Stimulated activated CD4-positive, alpha-beta T cell treated with anti-CD3 and anti-CD28 coated beads, Interleukin-2, amount 100 ng/mL, for 4 hours (primary cell): ENCODE results near the gene PON1.

Source experiments
- DNase-seq: peaks from one replicate; pipeline ENCODE4 v3.0.0-alpha.2; 2020; ENCODE audit warnings: low read depth

Gene PON1

DNA sequence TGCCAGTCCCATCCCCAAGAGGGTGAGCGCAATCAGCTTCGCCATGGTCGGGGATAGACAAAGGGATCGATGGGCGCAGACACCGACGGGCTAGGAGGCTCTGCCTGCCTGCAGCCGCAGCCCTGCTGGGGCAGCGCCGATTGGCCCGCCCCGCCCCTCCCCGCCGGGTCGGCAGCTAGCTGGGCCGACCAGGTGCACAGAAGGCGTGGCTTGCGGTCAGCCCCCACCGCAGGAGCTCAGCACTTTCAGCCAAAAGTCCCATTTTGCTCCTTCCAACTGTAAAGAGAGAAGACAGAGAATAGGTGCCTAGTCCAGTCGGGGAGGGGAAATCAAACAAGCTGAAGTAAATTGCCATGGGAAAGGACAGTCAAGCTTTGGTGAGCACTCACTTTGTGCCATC lies at the start of gene PON1:
PON1 (minus strand) TSS at position 102 of the 400 bp plus-strand sequence; CDS start at position 45, 57 bp downstream.
- no peak for DNase-seq

DNA sequence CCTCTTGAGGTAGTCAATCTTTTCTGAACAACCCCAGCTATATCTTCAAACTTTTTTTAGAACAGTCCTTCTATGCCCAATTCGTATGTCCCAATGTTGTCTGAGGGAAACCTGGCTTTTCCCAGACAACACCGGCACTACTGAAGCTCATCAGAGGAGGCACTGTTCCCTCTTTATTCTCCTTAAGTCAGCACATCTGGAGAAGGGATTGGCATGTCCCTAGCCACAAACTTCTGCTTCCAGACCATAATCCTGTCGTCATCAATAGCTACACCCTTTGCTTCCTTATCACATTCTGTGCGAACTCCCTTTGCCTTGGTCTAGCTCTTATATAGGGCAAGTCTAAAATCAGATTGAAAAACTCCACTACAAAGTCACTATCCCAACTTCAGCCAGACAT lies 49.0 kb upstream of the PON1 start:
- no peak for DNase-seq

DNA sequence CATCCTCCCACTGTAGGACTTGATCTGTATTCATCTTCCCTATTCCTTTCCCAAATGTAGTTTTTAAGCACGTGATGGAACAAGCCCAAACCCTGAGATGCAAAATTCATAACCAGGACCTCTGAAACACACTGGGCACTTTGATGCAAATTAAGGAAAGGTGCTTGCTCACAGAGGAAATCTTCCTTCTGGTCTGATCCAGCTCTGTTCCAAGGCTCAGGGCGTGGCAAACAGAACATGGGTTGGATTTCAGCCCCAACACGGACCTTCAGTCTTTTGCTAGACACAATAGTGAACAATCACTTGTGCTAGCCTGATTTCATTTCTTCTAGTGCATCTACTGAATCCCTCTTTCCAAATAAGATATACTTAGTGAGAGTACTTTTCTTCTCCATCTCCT lies 43.9 kb upstream of the PON1 start:
- DNase-seq, result no peak

DNA sequence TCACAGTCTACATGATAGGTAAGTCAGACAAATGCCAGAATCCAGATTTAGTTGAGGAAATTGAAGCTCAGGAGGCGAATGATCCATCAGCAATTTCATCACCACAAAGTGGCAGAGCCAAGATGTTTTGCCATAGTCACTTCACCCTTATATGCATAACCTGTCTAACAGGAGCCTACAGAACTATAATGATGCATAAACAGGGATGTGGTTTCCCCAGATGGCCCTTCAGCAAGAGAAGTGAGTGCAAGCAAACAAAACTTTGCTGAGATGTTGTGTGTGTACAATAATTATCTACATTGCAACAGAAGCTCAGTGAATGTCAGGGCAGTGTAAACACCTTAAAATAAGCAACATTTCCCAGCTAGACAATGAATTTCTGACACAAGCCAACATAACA lies 43.3 kb upstream of the PON1 start:
- no peak for DNase-seq

DNA sequence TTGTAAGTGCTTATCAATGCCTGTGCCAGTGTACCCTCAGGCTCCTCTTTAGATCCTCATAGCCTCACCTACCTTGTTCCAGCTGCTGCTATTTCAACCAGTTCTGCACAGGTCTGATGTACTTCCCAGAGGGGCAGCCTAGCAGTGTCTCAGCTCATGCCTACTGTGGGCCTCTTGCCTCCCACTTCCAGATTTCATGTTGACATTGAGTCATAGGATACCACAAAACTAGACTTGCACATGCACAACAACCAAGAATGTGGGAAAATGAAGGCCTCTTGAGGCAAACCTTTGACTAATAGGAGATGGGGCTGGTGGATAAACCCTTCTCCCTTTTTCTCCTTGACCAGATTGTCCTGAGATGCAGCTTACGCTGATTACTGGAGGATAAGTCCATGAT lies 40.8 kb upstream of the PON1 start:
- no peak for DNase-seq

DNA sequence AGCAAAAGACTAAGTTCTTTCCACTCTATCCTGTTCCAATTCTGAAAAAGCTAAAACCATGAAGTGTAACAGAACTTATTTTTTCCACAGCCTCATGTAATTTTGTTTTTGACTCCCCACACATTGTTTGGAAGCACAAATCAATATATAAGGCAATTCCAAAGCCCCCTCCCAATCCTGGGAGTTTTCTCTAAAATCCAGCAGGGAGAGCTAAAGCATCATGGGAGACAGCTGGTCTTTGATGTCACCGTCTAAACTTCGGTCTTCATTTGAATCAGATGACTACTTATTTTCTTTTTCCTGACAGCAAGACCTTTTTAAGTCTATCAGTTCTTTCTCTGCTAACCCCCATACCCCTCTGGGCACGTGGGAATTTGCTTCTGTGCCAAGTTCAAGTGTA lies 33.3 kb upstream of the PON1 start:
- no peak for DNase-seq

DNA sequence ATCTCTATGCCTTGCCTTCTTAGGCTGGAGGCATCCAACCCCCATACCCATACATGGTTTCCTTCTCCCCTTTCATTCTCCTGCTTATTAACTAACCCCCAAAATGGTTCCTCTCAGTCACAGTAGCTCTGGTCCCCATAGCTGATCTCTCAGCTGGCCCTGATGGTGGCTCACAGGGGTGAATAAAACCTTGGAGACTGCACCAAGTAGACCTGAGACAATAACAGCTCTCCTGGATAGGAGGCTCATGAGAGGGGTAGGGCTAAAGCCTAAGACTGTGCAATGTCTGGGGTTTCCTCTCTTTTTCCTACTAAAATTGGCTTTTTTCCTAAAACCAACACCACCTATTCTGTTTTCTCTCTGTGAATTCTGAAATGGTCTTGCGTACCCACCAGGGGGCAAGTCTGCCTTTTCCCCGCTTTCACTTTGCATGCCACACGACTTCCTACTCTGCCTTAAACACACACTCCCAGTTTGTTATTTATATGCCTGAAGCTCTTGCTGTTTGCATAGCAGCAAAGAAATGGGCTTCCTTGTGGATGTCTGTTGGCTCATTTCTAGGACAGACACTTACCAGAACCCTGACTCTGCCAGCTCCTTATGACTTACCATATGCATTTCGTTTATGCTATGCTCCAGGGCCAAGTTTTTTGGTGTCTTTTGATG lies 18.4 kb upstream of the PON1 start:
- no peak for DNase-seq

DNA sequence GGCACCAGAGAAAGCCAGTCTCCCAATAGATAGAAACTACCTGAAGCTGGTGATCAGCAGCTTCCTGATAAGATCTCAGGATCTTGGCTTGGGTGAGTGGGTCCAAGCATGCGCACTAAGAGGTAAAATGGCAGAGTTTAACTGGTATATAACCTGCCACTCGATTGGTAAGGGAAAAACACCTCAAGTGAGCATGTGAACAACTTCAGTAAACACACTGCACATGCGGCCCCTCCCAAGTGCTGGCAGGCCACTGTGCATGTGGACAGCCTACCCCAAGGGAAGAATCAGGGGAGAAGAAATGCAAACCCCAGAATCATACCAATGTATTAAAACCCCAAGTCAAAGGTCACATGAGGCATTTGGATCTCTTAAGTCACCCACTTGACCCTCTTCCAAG lies 17.7 kb upstream of the PON1 start:
- no peak for DNase-seq

DNA sequence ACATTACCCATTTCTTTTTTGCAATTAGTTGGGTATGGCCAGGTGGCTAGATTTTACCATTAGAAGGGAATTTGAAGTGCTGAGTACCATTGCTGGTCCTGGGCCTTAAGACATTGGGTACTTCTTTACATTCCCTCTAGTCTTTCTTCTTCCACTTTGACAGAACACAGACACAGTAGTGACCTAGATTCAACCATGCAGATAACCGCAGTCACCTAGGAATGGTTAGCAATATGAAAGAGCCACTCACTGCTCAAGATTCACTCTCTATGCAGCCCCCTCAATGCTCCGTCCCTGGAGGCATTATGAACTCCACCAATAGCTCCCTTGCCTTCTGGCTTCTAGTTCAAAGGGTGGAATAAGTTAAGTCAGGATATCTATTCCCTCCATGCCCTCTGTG lies 16.2 kb upstream of the PON1 start:
- no peak for DNase-seq

DNA sequence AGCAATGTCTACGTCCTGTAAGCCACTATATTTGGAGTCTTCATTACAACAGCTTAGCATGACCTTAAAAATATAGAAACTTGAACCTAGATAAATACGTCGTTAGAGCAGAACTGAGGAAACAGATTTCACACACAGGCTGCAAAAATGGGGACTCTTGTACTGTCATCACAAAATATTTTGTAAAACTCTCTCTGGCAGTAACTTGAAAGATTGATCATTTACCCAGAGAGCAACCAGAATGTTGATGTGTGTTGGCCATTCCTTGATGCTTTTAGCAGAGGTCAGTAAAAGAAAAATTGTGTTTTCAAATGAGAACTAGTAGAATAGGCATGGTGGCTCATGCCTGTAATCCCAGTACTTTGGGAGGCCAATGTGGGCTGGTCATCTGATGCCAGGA lies 14.5 kb upstream of the PON1 start:
- no peak for DNase-seq

DNA sequence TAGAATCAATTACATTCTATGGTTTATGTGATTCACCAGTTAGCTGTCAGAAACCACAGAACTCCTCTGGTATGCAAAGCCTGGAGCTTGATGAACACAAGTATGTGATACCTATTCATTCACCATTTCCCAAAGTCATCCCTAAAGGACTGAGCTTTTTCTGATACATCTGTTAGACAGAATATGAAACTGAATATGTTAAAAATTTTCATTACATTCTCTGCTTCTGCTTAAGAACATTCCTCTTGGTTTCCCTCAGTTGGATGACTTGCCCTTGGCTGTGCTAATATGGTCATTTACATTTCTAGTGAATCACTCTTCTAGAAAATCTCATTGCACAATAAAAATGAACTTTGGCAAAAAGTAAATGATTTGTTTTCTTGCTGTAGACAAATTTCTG lies 10.8 kb upstream of the PON1 start:
- no peak for DNase-seq

DNA sequence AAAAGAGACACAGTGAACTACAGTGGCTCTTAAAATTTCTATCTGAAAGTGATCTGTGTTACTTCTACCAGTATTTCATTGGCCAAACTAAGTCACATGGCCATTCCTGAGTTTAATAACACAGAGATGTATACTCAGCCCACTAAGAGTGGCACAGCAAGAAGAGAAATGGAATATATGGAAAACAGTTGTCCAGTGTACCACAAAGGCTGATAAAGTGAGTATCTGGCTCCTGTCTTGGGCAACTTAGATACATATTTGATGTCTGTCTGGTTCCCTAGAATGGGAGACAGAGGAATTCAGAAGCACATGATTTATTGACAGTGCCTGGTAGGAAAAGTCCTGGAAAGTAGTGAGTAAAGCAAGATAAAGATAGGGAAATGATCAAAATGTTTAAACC lies 10.1 kb upstream of the PON1 start:
- DNase-seq, result no peak

DNA sequence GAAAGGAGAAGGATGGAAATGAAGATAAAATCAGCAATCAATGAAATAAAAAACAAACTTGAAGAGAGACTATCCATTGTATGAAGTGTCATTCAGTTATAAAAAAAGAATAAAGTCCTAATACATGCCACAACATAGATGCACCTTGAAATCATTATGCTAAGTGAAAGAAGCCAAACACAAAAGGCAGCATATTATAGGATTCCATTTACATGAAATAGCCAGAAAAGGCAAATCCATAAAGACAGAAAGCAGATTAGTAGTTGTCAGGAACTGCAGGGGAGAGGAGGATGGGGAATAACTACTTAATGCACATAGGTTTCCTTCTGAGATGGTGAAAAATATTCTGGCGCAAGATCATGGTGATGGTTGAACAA lies 6.6 kb upstream of the PON1 start:
- DNase-seq, result no peak

DNA sequence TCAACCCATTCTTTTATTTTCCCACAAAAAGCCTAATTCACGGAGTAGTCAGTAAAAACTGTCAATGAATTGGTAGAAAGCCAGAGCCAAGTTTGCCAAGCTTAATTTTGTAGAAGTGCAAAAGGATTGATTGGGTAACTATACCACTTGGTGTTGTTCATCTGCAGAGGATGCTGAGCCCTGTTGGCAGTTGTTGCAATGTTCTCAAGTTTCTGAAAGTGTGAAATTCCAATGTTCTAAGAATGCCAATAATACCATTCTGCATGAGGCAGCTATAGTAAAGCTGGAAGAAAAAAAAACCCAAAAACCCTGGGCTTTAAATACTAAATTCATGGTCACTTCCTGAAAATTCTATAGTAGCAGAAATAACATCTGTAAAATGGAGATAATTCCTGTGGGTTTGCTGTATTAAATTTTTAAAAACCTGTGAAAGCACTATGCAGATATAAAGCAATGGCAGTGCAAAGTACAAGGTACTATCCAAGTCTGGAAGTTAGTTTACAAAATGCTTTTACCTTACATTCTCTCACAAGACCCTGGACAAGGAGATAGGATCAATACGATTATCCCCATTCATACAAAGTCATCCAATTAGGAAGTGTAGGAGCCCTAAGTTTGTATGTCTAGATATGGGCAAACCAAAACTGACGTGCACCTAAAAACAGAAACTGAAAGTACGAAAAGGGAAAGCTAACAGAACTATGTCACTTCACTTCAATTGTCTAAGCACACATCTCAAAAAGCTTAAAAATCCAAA lies 6.0 kb upstream of the PON1 start:
- no peak for DNase-seq

DNA sequence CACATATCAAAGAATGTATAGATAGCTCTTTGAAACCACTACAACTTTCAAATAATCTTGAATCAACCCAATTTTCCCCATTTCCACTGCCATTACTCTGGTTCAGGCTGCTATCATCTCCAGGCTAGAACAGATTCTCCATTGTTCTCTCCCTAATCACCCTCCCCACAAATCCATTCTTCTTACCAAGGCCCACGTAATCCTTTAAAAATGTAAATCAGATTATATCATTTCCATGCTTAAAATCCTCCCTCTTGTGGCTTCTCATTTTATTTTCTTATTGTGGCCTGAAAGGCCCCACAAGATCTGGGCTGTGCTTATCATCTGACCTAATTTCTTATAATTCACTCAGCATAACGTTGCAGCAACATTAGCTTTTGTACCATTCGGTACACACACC lies 3.0 kb upstream of the PON1 start:
- DNase-seq, result no peak

DNA sequence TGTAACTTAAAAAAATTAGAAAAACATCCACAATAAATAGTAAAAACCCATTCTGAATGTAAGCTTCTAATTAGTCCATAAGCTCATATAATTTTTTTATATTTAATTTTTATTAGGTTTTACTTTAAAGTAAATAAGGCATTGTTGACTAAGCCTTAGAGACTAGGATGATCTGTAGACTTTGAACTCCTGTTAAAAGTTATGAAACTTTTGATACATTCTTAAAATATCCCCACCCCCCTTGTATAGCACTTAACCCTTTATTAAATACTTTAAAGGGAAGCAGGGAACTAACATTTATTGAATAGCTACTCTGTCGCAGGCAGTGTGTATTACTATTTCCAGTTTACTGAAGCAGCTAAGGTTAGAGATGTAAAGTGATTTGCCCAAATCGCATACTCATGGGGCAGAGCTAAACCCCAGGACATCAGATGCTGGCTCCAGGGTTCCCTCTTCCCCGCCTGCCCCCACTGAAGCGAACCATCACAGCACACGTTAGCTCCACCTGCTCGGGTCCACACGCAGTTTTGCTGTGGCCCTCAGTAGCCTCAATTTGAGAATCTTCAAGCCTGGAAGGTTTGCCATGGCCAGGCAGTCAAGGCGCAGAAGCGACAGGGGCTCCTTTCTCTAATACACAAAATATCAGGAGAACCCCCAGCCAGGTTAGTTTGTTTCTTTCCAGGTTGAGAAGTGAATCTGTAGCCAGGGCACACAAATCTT lies 762 bp downstream of the PON1 start:
- no peak for DNase-seq

DNA sequence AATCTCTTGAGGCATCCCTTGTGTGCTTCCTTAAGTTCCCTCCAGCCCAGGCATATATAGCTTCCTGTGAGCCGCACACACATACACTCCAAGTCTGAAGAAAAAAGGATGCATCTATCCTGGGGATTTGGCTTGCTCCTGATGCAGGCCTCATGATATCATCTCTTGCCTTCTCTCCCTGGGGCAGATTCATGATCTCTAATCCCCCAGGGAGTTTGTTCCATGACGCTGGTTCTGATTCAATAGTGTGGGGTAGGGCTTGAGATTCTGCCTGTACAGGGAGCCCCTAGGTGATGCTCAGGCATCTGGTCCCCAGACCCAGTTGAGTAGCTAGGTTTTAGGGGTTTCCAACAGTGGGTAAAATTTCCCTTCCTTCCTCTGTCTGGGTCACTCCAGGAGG lies 1.5 kb downstream of the PON1 start:
- no peak for DNase-seq

DNA sequence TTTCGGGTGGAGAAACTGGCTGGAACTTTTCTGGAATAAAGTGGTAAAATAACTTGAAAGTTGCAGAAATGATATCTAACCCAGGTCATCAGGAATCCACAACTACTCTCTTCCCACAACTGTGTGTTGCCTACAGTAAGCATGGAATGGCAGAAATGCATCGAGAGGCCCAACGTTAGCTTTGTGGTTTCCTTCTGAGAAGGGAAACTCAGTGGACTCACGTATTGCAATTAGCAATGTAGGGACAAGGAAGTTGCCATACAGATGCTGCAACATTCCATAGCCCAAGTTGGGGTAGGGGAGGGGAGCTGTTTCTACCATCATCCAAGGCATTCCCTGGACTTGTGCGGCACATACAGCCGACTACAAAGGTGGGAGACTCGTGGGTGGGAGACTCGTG lies 1.9 kb downstream of the PON1 start:
- no peak for DNase-seq

DNA sequence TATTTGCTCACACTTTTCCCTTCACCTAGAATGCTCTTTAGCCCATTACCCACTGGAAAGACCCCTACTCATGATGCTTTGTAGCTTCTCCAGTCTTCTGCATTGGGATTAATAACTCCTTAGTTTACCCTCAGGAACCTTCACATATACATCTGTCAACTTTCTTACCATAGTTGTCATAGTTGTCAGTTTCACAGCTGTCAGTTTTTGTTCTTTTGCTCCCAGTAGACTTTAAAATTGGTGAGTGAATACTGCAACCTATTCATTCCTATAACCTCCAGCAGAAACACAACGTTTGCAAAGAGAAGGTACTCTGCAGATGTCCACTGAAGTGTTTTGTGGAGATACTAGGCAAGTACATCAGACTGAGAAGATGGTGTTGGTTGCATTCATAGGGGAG lies 2.6 kb downstream of the PON1 start:
- DNase-seq, result no peak

DNA sequence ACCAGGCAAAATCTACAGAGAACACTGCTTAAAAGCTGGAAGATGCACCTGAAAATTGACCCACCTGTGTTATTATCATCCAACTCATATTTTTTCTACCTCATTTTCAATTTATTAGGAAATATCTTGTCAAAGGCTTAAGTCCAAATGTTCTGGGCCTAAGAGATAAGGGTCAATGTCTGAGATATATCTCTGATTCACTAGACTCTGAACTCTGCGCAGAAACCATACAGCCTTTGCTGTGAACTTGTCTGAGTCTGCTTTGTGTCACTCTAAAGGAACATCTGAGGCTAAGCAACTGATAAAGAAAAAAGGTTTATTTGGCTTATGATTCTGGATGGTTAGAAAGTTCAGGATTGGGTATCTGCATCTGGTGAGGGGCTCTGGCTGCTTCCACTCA lies 3.7 kb downstream of the PON1 start:
- DNase-seq, result no peak

DNA sequence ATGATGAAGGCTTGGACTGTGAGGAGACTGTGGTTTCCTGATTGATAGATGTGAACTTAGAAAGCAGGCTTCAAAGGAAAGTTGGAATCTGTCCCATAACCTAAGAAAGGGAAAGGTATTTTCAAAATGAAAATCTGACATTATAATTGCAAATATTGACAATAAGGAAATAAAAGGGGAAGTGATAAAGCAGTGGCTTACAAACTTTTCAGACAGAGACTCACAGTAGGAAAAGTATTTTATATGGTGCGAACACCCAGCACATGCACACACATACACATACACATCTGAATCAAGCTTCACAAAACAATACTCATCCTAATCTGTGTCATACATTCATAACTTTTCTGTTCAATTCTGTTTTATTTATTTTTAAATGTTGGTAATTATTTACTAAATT lies 4.8 kb downstream of the PON1 start:
- DNase-seq, result no peak

DNA sequence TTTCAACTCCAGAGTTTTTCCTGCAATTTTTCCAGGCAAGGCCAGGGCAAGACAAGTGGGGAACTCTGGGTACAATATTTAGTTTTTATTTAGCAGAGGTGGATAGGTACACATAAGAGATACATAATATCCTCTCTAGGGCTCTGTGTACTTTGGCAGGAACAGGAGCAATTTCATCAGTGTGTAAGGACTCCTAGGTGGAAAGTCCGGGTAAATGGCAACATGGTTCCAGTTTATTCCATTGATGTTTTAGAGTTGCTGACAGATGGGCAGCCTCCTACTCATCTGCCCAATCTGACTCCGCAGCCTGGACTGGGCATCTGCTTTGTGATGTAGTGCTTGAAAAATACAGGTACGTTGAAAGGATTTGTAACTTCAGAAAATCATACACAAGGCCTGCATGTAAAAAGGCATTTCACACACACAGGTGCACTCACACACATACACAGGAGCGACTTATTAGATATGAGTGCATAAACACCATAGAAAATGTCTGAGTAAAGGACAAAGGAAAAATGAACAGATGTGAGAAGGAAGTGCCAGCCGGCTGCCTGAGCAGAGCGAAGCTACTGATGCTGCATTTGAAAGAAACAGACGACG lies 5.7 kb downstream of the PON1 start:
- no peak for DNase-seq

DNA sequence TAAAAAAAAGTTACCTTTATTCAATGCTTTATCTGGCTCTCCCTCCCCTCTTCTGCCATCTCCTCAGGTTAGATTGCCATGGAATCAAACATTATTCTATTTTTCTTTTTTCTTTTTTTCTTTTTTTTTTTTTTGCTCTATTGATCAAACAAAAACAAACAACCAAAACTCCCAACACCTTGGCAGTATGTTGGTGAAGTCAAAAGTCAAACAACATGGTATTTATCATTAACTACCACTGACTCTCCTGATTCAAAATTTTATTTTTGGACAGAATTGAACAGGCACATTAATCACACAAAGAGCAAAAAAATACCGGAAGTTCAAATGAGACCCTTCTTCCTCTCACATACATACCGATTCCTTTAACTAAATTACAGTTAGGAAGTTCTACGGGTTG lies 6.4 kb downstream of the PON1 start:
- no peak for DNase-seq
